Activated CD8-positive, alpha-beta memory T cell treated with anti-CD3 and anti-CD28 coated beads for 1 hour (primary cell): Measurements from ENCODE around the gene KCNQ4.

Experiments used
- DNase-seq, 2 donors: peaks; one replicate each; pipeline ENCODE4 v3.0.0-alpha.2; 2020; ENCODE audit warnings: low read depth in 1 of 2; ENCODE audit errors: extremely low read depth in 1 of 2

KCNQ4 gene

DNA sequence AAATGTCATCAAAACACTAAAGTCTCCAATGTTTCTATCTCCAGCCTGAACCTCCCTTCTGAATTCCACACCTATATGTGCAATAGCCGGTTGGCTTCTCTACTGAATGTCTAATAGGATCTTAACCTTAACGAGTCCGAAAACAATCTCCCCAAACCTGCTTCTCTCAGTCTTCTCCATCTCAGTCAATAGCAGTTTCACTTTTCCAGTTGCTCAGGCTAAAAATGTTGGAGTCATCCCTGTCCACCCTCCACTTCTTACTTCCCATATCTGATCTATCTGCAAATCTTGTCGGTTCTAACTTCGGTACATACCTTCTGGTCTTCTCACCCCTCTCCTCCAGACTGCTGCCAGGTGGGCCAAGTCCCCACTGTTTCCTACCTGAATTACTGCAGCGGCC, 104.1 kb downstream of the KCNQ4 start:
- no peak for DNase-seq
